Activated CD8-positive, alpha-beta memory T cell treated with anti-CD3 and anti-CD28 coated beads, Interleukin-2, amount 50 U/mL, for 24 hours (primary cell): ENCODE results near the gene APOL2.
"Not testable (repeated sequence)": the region's sequence is repeated elsewhere in the genome, so short reads cannot be mapped to it uniquely, and the experiment has no call there.

Experiments
- DNase-seq: peaks from one replicate; pipeline ENCODE4 v3.0.0-alpha.2; 2020; ENCODE audit errors: extremely low read depth

The APOL2 gene

GRCh38 chr22:36197514-36198146 is 41.7 kb downstream of the APOL2 start:
- no peak for DNase-seq

DNA sequence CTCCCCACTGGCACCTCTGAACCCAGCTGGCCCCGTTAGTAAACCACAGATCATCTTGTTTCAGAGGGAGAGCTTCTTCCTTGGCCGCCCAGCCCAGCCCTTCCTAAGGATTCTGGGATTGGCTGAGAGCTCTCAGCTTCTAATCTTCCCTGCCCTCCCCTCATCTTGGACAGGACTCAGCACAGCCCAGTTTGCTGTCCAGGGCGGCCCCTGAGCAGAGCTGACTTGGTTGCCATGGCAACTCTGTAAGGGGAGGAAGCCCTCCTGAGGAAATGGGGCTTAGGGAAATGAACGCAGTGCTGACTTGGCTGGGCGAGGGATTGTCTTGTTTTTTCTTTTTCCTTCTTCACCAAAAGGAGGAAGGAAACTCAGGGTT is 42.3 kb downstream of the APOL2 start:
- DNase-seq = no peak

GRCh38 chr22:36196254-36197064 is 42.9 kb downstream of the APOL2 start:
- no peak for DNase-seq

DNA sequence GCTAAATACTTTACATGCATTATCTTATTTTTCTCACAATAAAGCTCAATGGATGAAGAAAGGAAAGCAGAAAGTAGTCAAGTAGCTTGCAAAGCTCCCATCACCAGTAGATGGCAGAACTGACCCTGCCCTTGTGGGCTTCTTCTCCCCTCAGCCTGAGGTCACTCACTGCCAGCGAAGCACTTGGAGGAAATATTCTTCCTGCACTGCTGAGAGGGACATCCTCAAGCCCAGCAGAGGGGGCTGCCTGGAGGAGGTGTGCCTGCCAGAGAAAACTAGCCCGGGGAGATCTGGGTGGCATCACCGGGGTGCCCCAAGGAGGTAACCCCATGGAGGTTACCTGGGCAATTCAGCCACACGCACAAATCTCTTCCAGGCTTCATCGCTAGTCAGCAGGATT is 44.4 kb downstream of the APOL2 start:
- no peak for DNase-seq

- no peak for DNase-seq
Observed at GRCh38 chr22:36194385-36194784, 44.9 kb downstream of the APOL2 start.

GRCh38 chr22:36193577-36193976 is 45.8 kb downstream of the APOL2 start:
- DNase-seq = no peak

- no peak for DNase-seq
Observed at GRCh38 chr22:36193171-36193570, 46.2 kb downstream of the APOL2 start.

GRCh38 chr22:36192542-36192941 is 46.8 kb downstream of the APOL2 start:
- no peak for DNase-seq

- DNase-seq = no peak
Observed at GRCh38 chr22:36191106-36191836, 48.1 kb downstream of the APOL2 start.

GRCh38 chr22:36187862-36188261 is 51.5 kb downstream of the APOL2 start:
- not testable (repeated sequence) for DNase-seq

DNA sequence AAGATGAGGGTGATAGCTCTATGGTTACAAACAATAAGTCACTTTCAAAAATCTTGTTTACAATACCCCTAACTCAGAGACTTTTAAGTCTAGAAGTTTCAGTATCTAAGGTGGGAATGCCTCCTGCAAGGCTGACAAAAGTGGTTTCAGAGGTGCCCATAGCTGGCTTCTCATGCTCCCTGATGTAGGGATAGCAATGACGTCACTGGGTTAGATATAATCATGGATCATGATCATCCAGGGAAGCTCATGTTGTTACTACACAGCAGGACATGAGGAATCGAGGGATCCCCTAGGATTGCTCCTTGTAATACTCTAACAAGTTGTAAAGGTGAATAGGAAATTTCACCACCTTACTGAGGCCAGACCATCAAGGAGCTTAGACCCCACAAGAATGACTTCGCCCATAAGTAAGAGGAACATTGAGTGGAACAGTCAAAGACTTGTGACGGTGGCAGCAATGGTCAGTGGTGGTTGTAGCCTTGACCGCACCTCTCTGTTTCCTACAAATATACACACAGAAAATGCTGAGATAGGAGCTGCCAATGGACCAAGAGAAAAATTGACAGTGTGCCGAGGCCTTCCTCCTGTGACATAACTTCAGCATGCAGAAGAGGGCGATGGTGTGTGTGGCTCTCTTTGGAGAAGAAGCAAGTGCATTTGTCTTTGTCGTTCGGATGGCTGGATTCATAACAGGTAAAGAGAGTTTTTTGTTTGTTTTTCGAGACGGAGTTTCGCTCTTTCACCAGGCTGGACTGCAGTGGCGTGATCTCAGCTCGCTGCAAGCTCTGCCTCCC is 53.3 kb downstream of the APOL2 start:
- no peak for DNase-seq

- no peak for DNase-seq
Observed at GRCh38 chr22:36184433-36185025, 54.8 kb downstream of the APOL2 start.

GRCh38 chr22:36183446-36183845 is 55.9 kb downstream of the APOL2 start:
- DNase-seq = no peak

- no peak for DNase-seq
Observed at GRCh38 chr22:36182857-36183256, 56.5 kb downstream of the APOL2 start.

GRCh38 chr22:36182056-36182455 is 57.3 kb downstream of the APOL2 start:
- no peak for DNase-seq

- DNase-seq = no peak
Observed at GRCh38 chr22:36180928-36181327, 58.4 kb downstream of the APOL2 start.

GRCh38 chr22:36180038-36180880 is 59.1 kb downstream of the APOL2 start:
- DNase-seq = peak; percentile 65

GRCh38 chr22:36177160-36177559 is 62.2 kb downstream of the APOL2 start:
- DNase-seq = no peak
